Heart left ventricle (tissue), 13 donors: Measurements from ENCODE around the gene CACNA1C.

Experiments used
- CTCF ChIP-seq, 12 donors: fragments of 200-600 bp; sonication (generic) in 4 of 12; IDR thresholded peaks; one replicate each; pipeline versions ENCODE4 v1.5.0 to v1.8.0; 2018 to 2022; ENCODE audit warnings: antibody characterized with exemption in 12 of 12, mild to moderate bottlenecking in 5 of 12
- POLR2A ChIP-seq, 2 donors: fragments of 450-650 bp; IDR thresholded peaks; one replicate each; pipeline ENCODE4 v1.6.1; 2017; ENCODE audit warnings: antibody characterized with exemption in 2 of 2, mild to moderate bottlenecking in 2 of 2, moderate library complexity in 2 of 2
- donor health status: ischemic (EF 13 %, LVEDD 7.1; RV severe dilation, severe dysfunction).
- donor health status: DM: no; HTN: yes; CAD: no.
- donor health status: DM: no; HTN: no; CAD: no.
- donor health status: ischemic (EF 25% LVEDD 6.9; RV normal size, moderate dysfunction).
- donor health status: ischemic (EF 25% LVEDD 5.7; RV mildly dilated, moderate dysfunction).
- donor health status: ischemic (EF 35%, LVEDD 5.7; RV mildly dilated, moderate dysfunction).
- donor health status: nonischemic (EF 11% LVEDD 7.7; RV severe dilation, severe dysfunction).
- donor health status: DM: yes; HTN: yes; CAD: no.
- donor health status: PGD.
- donor health status: ischemic (EF 29% LVEDD 5.4; RV normal size, mild dysfunction).
- donor health status: nonischemic (EF 23%, LVEDD 6.1; RV moderate dilation, normal function).

GRCh38 chr12:2593045-2593444 lies 540.3 kb downstream of the CACNA1C start:
- TF ChIP-seq POLR2A (IDR thresholded peaks at IDR 0.05) (no peak), CTCF (IDR thresholded peaks at IDR 0.05) (no peak)
